Esophagus squamous epithelium (tissue), 4 donors: ENCODE data around the gene XIRP2.

Experiments used
- POLR2A ChIP-seq, 4 donors: fragments of 450-650 bp; IDR thresholded peaks; one replicate each; pipeline ENCODE4 v1.6.1; 2017; ENCODE audit warnings: antibody characterized with exemption in 4 of 4, mild to moderate bottlenecking in 4 of 4, moderate library complexity in 3 of 4
- TF ChIP-seq, protein P1 (sequence below), 6 experiments: fragments of 450-650 bp in 4 of 6; fragments of 200-600 bp in 2 of 6; sonication (generic) in 2 of 6; IDR thresholded peaks; one replicate each; pipeline ENCODE4 v1.5.1; 2016 to 2019; ENCODE audit warnings: antibody characterized with exemption in 6 of 6, mild to moderate bottlenecking in 4 of 6, moderate library complexity in 4 of 6

DNA sequence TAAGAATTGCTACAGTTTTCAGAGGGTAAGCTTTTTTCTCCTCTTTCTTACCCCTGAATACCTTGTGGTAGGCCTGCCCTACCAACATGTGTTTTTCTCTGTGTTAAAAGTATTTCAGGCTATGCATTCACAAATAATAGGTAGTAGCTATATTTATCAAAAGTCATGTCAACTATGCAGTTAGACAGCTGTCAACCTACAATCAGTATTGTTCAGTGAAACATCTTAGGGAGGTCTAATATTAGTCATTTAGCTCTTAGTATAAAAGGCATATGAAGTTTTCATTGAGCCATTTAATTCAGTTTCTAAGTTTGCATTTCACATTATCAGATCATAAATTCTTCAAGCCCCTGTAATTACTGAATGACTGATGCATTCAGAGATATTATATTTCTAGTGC, 36.7 kb downstream of the XIRP2 start:
- TF ChIP-seq, protein P1, sequence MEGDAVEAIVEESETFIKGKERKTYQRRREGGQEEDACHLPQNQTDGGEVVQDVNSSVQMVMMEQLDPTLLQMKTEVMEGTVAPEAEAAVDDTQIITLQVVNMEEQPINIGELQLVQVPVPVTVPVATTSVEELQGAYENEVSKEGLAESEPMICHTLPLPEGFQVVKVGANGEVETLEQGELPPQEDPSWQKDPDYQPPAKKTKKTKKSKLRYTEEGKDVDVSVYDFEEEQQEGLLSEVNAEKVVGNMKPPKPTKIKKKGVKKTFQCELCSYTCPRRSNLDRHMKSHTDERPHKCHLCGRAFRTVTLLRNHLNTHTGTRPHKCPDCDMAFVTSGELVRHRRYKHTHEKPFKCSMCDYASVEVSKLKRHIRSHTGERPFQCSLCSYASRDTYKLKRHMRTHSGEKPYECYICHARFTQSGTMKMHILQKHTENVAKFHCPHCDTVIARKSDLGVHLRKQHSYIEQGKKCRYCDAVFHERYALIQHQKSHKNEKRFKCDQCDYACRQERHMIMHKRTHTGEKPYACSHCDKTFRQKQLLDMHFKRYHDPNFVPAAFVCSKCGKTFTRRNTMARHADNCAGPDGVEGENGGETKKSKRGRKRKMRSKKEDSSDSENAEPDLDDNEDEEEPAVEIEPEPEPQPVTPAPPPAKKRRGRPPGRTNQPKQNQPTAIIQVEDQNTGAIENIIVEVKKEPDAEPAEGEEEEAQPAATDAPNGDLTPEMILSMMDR (IDR thresholded peaks at IDR 0.05) = no peak
- no peak for TF ChIP-seq POLR2A (IDR thresholded peaks at IDR 0.05)
